Brain microvascular endothelial cell (primary cell): ENCODE data around the gene DAB2IP.

Source experiments
- DNase-seq: peaks from one replicate; pipeline ENCODE4 v3.0.0-alpha.2; 2020
- H3K27ac ChIP-seq: fragments of 250-450 bp; sonication (Bioruptor Pico); 2 replicates; pipeline ENCODE4 v1.5.1; 2020; ENCODE audit warnings: mild to moderate bottlenecking, moderate library complexity
- H3K27me3 ChIP-seq: fragments of 250-450 bp; sonication (Bioruptor Pico); replicated peaks from 2 replicates; pipeline ENCODE4 v1.5.1; 2020; ENCODE audit warnings: mild to moderate bottlenecking
- H3K36me3 ChIP-seq: fragments of 250-450 bp; sonication (Bioruptor Pico); replicated peaks from 2 replicates; pipeline ENCODE4 v1.5.1; 2020; ENCODE audit warnings: mild to moderate bottlenecking
- H3K4me3 ChIP-seq: 2 replicates; pipeline ENCODE4 v1.5.1; 2011; ENCODE audit warnings: low read depth, mild to moderate bottlenecking, control low read depth, low read length, moderate library complexity
- in situ Hi-C: cut with HindIII; loops from 2 replicates; pipeline ENCODE4 v1.10.0; 2017; ENCODE audit warnings: low sequenced_read_pairs, low pct_ligation_motif_present
- TF ChIP-seq, protein P1 (sequence below): IDR thresholded peaks from 2 replicates; pipeline ENCODE4 v1.5.1; 2011; ENCODE audit warnings: low read depth, mild to moderate bottlenecking, moderate library complexity, low read length, control low read depth, inconsistent platforms; ENCODE audit errors: missing control alignments

DAB2IP gene

DNA sequence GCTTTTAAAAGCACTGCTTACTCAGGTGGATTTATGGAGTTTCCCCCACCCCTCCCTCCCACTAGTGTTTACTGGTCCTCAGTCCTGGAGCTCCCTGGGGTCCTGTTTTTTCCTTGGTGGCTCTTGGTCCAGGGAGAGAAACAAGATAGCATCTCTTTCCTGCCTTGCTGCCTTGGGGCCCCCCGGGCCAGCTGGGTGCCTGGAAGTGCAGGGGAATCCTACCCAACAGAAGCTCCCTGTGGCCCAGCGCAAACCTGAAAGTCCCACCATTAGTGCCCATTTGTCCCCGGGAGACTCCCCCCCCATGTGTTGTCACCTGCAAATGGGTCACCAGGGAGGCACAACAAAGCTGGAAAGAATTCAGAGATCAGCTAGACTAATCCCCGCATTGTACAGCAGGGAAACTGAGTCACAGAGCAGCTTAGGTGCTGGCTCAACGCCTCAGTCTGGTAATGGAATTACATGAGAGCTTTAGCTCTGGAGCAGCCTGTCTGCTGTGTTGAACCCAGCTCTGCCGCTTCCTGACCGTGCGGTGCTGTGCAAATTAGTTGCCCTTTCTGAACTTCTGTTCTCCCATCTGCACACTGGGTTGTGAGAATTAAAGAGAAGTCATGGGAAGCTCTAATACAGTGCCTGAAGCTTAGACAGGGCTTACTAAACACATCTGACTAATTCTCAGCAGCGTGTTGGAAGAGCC is 38.2 kb downstream of the DAB2IP start:
- H3K27me3 ChIP-seq, result no peaks in the 10 kb centered on the region

DNA sequence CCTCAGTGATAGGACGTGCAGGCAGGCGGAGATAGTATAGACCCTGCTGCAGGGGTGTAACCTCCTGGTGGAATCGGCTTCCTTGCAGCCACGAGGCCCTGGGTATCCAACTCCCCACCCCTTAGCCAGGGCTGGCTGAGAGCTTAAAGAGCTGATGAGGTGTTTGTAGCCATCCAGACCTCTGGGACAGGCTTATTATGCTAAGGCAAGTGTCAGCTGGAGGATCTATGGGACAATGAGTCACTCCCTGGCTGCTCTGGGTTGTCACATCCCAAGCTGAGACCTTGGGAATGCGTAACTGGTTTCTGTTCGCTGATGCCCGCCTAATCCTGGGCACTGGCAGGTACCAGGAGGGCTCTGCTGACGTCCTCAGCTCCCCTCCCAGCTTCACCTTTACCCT is 38.9 kb downstream of the DAB2IP start:
- no peak for DNase-seq
- H3K27me3 ChIP-seq, result no peaks in the 10 kb centered on the region
- H3K27ac ChIP-seq, result no peak overlapping the region
- H3K4me3 ChIP-seq, result no peak overlapping the region
- H3K36me3 ChIP-seq, result no peaks in the 10 kb centered on the region
- in situ Hi-C loops, result no loop called here
- TF ChIP-seq, protein P1, sequence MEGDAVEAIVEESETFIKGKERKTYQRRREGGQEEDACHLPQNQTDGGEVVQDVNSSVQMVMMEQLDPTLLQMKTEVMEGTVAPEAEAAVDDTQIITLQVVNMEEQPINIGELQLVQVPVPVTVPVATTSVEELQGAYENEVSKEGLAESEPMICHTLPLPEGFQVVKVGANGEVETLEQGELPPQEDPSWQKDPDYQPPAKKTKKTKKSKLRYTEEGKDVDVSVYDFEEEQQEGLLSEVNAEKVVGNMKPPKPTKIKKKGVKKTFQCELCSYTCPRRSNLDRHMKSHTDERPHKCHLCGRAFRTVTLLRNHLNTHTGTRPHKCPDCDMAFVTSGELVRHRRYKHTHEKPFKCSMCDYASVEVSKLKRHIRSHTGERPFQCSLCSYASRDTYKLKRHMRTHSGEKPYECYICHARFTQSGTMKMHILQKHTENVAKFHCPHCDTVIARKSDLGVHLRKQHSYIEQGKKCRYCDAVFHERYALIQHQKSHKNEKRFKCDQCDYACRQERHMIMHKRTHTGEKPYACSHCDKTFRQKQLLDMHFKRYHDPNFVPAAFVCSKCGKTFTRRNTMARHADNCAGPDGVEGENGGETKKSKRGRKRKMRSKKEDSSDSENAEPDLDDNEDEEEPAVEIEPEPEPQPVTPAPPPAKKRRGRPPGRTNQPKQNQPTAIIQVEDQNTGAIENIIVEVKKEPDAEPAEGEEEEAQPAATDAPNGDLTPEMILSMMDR, result no peak

More for the DNA sequence above, 38.2 kb downstream of the DAB2IP start:
- no peak overlapping the region for H3K4me3 ChIP-seq
- H3K36me3 ChIP-seq, result no peaks in the 10 kb centered on the region
- TF ChIP-seq, protein P1, result no peak
- no peak overlapping the region for H3K27ac ChIP-seq
- DNase-seq, result no peak
- in situ Hi-C loops, result no loop called here

DNA sequence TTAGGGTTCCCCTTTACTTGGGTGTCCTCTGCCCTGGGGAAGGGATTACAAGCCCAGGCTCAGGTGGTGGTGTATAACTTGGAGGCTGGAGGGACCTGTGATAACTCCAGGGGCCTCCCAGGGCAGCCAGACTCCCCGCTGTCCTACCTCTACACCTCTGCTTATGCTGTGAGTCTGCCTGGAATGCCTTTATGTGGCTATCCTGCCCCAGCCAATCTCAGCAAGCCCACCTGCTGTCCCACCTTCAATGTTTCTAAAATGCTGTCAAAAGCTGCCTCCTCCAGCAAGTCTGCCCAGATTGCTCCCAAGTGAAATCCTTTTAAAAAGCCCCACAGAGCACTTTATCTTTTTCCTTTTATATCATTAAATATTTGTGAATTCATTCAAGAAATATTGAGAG is 39.3 kb downstream of the DAB2IP start:
- DNase-seq, result no peak
- in situ Hi-C loops, result no loop called here
- TF ChIP-seq, protein P1, result no peak
- Histone ChIP-seq H3K27me3 (no peaks in the 10 kb centered on the region), H3K36me3 (no peaks in the 10 kb centered on the region), H3K27ac (no peak overlapping the region), H3K4me3 (no peak overlapping the region)

DNA sequence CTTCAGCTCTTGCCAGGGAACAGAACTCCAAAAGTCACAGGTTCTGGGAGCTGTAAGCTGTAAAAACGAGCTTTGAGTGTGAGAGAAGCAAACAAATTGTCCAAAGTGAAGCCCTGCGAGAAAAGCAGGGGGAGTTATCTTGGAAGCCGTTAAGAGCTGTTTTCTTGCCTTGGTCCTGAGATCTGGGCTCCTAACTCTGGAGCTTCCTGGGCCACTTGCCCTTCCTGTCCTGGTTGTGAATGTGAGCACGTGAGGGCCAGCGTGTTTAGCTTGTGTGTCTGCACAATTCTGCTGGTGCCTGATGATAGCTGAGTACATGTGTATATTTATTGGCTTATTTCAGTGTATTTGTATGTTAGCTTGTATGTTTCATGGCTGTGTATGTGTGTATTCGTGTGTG is 40.5 kb downstream of the DAB2IP start:
- Histone ChIP-seq H3K4me3 (no peak overlapping the region), H3K27me3 (no peaks in the 10 kb centered on the region), H3K36me3 (no peaks in the 10 kb centered on the region), H3K27ac (no peak overlapping the region)
- TF ChIP-seq, protein P1, result no peak
- DNase-seq, result no peak
- in situ Hi-C loops, result no loop called here

DNA sequence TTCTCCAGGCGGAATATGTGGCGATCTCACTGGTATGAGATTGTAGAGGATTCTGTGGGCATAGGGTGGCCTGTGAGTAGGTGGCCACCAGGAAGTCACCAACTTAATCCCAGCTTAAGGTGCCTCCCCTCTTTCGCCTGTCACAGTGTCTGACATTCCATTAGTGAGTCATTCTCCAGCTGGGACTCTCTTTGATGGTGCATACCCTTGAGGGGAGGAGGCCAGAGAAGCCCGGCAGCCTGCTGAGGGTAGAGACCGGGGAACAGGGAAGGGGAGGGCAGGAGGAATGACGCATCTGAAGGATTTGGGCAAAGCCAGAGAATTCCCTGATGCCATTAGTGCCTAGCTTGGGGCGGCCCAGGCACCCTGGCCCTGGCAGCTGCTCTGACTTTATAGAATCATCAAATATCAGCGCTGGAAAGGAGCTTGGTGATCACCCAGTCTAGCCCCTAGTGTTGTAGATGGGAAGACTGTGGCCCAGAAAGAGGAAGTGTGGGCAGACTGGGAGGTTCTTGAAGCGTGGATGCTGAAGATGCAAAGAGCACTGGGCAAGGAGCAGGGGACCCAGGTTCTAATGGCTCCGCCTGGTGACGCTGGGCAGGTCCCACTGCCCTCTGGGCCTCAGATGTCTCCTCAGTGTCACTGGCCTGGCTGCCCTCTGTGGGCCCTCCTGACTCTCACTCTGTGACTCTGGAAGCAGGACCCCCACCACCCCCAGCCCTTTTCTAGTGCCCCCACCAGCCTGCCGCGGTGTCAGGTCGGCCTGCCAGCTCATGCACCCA is 41.4 kb downstream of the DAB2IP start:
- TF ChIP-seq, protein P1, result no peak
- H3K27me3 ChIP-seq, result no peaks in the 10 kb centered on the region
- in situ Hi-C loops, result no loop called here

More for the DNA sequence above, 41.4 kb downstream of the DAB2IP start:
- Histone ChIP-seq H3K27ac (no peak overlapping the region), H3K36me3 (no peaks in the 10 kb centered on the region), H3K4me3 (no peak overlapping the region)
- peak; percentile 21 for DNase-seq
